Brain pericyte (primary cell): ENCODE data around the gene LAMC2.

Experiments
- DNase-seq: peaks from one replicate; pipeline ENCODE4 v3.0.0-alpha.2; 2012; ENCODE audit warnings: low read depth, low spot score

LAMC2 gene

DNA sequence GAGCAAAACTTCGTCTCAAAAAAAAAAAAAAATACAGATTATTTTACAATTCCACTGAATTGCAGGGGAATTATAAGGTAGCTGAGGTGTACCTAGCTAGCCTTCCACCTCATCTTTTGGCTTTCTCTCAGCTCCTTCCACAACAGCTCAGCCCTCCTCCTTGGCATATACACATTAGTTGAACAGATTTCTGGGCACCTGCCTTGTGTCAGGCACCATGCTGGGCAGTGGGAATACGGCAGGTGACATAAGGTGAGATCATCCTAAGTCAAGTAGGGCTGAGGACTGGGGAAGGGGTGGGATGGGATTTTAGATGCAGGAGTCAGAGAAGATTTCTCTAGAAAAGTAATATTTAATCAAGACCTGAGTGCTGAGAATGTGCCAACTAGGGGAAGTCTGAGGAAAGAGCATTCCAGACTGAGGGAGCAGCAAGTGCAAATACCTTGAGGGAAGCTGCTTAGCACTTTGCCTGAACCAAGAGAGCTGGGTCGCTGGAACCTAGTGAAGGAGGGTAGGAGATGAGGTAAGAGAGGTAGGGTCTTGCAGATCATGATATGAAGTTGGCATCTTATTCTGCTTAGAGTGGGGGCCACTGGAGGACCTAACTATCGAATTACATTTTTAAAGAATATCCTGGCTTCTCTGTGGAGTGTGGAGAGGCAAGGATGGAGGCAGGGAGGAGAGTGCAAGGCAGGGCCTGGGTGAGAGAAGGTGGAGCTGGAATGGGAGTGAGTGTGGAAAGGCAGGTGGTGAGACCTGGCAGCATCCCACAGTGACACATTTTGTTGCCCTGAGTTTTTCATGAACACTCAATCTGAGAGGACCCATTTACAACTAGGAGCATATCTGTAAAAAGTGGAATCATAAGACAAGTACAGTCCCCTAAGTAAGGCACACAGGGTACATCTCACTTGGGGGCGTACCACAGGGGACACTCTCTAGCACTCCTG lies 28.2 kb downstream of the LAMC2 start:
- no peak for DNase-seq

GRCh38 chr1:183215076-183215720 lies 29.1 kb downstream of the LAMC2 start:
- DNase-seq: no peak

DNA sequence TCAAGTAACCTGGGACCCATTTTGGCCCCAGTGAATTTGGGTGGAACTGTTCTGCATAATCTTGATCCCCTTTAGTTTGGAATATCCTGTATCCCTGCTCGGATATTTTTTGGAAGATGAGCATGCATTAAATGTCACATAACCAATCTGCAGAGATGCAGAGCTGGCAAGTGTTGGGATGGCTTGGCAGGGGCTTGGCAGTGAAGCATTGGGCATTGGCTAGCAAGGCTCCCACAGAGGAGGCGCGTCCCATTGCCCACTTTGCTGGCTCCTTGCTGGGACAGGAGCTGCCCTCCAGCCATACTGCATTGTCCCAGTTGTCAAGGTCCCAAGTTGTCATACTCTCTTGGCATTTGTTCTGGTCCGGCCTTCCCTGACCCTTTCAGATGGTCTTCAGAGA lies 29.9 kb downstream of the LAMC2 start:
- no peak for DNase-seq

GRCh38 chr1:183218027-183218618 lies 32.1 kb downstream of the LAMC2 start:
- DNase-seq: no peak

GRCh38 chr1:183218971-183219615 lies 33.0 kb downstream of the LAMC2 start:
- DNase-seq: no peak

DNA sequence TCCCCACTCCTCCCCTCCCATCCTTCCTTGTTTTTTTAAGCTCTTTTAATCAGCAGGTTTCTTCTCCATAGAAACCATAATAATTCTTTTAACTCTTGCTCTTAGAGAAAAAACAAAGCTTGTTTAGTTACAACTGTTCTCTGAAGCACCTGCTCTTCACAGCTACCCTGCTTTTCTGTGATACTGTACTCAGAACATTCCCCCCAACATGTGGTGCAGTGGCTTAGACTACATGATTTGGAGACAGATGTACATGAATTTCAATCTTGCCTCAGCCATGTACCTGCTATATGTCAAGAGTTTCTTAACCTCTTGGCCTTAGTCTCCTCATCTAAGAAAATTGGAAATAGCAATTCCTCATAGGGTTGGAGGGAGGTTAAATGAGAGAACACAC lies 33.5 kb downstream of the LAMC2 start:
- no peak for DNase-seq

GRCh38 chr1:183222909-183223308 lies 36.8 kb downstream of the LAMC2 start:
- DNase-seq: no peak

GRCh38 chr1:183223467-183223866 lies 37.4 kb downstream of the LAMC2 start:
- DNase-seq: no peak

DNA sequence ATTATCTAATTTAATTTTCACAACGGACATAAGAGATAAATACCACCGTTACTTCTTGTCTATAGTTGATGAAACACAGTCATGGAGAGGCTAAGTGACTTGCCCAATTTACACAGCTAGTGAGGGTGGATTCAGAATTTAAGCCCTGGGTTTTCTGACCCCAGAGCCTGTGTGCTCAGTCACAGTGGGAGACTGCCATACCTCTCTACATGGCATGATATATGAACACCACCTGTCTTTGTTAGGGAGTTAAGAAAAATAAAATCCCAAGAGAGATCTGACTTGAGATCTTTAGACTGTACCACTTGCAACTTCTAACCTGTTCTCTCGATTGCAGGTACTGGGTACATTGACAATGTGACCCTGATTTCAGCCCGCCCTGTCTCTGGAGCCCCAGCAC lies 40.3 kb downstream of the LAMC2 start:
- no peak for DNase-seq

GRCh38 chr1:183226963-183227362 lies 40.9 kb downstream of the LAMC2 start:
- DNase-seq: no peak

DNA sequence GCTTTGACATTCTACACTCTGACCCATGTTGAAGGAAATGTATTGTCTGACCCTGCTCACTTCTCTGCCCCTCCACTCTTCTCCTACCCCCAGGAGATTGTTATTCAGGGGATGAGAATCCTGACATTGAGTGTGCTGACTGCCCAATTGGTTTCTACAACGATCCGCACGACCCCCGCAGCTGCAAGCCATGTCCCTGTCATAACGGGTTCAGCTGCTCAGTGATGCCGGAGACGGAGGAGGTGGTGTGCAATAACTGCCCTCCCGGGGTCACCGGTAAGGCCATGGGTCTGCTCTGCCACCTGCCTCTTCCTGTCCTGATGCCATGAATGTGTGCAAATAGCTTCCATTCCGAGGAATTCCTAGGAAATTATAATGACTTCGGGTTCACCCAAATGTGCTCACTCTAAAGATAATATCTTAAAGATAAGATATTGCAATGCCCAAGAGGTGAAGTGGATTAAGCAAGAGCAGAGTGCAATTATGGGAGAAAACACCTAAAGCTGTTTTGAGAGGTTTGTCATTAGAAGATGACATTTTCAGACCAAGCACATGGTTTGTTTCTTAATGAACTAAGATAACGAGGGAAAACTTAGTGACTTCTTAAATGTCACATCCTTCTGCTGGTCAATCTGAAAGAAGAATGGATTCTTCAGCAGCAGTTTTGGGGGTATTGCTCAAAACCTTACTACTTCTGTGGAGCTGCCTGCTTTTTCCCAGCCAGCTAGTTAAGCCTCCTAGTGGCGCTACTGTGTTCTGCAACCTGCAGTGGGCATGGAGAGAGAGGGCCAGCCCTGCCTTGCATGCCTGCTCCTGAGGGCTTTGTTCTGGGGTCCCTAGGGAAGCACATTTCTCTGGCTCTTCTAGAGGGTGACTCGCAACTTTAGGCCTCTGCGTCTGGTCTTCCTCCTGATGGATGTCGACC lies 41.6 kb downstream of the LAMC2 start:
- no peak for DNase-seq

DNA sequence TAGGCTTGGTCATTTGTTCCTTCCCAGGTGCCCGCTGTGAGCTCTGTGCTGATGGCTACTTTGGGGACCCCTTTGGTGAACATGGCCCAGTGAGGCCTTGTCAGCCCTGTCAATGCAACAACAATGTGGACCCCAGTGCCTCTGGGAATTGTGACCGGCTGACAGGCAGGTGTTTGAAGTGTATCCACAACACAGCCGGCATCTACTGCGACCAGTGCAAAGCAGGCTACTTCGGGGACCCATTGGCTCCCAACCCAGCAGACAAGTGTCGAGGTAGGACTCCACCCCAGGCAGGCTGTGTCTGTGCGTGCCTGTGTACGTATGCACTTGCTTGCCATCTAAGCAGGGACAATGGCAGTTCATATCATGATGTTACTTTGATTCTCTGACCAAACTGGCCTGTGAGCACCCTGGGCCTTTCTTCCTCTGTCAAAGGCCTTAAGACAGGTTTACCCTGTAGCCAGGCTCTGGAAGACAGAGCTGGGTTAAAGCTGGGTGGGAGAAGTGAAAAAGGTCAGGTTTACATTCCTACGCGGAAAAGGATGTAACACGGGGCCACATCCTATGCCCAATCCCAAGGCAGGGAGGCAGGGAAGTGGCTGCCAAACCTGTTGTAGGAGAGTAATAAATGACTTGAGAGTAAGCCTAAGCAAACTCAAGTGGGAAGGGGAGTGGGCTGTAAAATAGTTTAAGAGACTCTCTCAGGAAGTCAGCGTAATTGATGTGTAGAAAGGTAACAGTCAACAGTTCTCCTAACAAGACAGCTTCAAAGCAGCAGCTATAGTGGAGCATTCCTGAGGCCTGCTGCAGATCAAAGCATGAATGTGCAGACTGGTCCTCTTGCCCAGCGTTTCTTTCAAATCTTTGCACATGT lies 42.5 kb downstream of the LAMC2 start:
- no peak for DNase-seq

DNA sequence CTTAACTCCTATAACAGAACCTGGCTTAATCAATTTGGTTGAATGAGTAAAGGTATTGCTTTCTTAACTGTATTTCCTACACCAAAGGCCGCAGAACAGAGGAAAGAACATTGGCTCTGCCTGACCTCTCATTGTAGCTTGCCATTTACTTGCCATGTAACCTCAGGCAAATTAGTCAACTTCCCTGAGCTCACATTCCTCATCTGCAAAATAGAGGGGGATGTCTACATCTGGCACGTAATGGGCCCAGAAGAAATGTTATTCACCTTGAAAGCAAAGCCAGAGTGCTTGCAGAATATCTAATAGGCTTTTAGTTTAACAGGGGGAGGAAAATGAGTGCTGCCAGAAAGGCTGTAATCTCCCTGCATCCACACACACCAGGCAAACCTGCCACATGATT lies 44.3 kb downstream of the LAMC2 start:
- no peak for DNase-seq

DNA sequence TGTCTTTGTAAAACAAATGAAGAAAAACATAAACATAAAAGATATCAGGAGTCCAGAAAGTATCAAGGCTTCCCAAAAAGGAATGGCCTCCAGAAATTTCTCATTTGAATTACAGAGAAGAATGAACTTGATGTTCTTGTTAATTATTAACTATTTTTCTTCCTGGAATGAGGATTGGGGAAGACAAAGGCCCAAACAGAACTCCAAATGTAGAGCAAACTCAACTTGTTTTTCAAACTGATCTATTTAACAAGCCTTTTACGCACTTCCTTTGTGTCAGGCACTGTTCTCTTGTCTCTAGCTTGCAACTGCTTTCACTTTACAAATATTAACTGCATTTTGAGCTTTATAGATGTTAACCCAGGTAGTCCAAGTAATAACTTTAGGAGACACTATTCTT lies 45.5 kb downstream of the LAMC2 start:
- DNase-seq: no peak

DNA sequence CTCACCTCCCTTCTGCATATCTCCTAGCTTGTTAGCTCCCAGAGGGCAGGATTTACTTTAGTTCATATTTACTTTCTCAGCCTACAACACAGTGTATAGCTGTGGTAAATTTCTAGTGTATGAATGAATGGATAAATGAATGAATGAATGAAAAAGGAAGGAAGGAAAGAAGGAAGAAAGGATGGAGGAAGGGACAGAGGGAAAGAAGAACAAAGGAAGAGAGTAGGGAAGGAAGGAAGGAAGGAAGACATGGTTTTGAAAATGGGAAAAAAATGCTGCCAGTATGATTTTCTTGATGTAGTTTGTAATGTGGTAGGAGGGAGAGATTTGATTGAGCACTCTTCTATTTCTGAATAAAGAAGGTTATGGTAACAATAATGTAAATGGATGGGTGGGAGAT lies 47.0 kb downstream of the LAMC2 start:
- DNase-seq: no peak

DNA sequence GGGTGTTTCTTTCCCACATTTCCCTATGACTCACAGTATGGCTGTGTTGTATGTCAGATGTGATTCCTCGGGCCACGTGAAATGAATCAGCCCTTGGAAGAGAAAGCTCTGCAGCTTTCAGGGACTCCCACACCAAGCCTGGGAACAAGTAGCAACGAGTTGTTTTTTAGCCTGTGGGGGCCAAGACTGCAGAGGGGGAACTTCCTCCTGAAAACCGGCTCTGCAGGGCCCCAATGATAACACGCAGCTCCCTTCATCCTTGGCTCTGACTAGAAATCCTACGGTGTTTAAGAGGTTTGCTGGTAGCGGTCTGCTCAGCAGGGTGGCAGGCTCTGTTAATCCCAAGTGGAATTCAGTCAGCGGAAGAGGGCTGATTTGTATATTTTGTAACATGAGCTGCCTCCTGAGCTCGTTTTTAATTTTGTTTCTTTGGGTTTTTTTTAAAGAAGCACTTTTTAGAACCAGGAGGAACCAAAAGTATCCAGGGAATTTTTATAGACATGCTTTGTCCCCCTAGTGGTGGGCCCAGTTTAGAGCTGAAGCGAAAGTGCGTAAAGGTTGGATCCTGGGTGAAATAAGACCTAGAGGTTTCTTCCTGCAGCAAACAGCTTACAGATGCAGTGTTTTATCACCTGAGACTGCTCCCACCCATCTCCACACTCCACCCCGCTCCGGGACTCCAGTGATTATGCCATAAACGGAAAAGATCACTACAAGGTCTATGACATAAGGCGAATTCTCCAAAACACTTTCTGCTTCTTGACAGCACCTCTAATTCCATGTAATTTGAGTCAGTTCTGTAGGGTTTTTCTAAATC lies 48.8 kb downstream of the LAMC2 start:
- DNase-seq: peak; percentile 98

DNA sequence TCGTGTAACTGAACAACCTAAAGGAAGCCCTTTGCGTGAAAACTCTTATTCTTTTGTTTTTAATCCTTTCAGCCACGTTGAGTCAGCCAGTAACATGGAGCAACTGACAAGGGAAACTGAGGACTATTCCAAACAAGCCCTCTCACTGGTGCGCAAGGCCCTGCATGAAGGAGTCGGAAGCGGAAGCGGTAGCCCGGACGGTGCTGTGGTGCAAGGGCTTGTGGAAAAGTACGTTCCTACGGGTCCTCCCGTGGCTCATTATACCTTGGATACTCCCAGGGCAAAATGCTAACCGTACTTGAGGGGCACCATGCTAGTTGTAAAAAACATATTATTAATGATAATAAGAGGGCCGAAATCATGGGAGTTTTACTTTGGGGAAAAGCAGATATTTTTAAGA lies 49.4 kb downstream of the LAMC2 start:
- no peak for DNase-seq

GRCh38 chr1:183236158-183236725 lies 50.2 kb downstream of the LAMC2 start:
- DNase-seq: no peak

GRCh38 chr1:183237046-183237445 lies 51.0 kb downstream of the LAMC2 start:
- DNase-seq: no peak
